Measurements from ENCODE around the gene RAB25. TPM values are rescaled to one million over a fixed set of nuclear protein-coding genes. Genes with fewer than 3 reads are reported as not detected.

RAB25 gene
- polyA plus RNA-seq, 1 donor from 2014 or later, result 2.9 TPM

DNA sequence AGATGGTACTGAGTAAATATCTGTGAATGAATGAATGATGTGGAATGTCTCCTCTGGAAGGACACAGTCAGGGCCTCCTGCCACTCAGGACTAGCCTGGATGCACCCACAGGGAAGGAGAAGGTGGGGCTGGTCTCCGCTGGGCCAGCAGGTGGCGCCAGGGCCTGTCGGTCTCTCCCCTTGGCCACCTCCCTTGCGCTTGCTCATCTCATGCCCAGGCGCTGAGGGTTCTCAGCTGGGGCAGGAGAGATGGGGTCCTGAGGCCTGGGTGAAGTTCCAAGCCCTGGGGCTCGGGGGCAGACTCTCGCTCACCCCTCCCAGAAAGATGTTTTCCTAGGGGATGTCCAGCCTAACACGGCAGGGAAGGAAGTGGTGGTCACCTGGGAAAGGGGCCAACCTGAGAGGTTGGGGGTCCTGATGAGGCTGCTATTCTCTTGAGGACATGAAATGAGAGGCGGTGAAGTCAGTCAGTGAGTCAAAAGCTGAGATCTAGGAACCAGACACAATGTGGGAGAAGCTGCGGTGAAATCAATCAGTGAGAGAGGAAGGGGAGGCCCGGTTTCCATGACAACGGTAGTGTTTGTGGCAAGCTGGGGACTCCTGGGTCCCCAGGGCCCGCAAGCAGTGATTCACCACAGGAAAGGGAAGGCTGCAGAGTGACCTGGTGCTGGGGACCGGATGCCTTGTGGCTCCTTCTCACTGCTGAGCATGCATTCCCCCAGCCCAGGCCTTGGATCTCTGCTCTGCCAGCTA lies 35.9 kb downstream of the RAB25 start:
- Mint-ChIP-seq H3K36me3 (no peaks in the 10 kb centered on the region), H3K4me3 (peak overlapping the region; percentile 79 to 93 (median 83)), H3K4me1 (peaks cover 24 to 29% (median 28%) of the 10 kb centered on the region in 3 donors), H3K9me3 (no peaks in the 10 kb centered on the region), H3K27me3 (peaks cover 3% of the 10 kb centered on the region), H3K27ac (peak overlapping the region; percentile 96 to 99 (median 98))

DNA sequence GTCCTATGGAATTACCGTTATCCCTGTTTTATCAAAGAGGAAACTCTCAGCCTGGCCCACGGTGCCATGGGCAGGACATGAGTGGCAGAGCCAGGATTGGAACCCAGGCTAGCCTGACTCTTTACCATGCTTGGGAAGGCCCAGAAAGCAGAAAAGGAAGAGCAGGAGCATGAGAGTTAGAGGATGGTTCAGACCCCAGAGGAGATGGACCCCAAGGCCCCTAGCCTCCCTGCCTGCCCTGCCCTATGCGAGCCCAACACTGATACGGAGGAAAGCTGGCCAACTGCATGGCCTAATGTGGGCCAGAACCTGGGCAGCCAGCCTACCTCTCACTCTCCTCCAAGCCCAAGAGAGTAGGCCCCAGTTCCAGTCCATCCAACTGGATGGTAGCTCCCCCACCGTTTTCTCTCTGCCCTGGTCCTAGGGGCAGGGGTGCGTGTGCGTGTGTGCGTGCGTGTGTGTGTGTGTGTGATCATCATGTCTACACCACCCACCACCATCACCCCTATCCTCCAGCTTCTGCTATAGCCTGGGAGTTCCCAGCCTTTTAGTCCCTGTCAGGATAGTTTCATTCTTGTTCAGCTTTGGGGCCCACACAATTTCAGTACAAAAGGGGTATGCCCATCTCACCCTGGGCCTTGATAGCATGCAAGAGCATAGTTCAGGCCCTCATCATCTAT lies 36.7 kb downstream of the RAB25 start:
- Mint-ChIP-seq H3K27ac (peak overlapping the region; percentile 96 to 99 (median 98)), H3K9me3 (no peaks in the 10 kb centered on the region), H3K36me3 (no peaks in the 10 kb centered on the region), H3K27me3 (peaks cover 2% of the 10 kb centered on the region), H3K4me1 (peaks cover 24 to 29% (median 28%) of the 10 kb centered on the region in 3 donors), H3K4me3 (peak overlapping the region in 3 of 4 donors; percentile 82 to 93 (median 84))

DNA sequence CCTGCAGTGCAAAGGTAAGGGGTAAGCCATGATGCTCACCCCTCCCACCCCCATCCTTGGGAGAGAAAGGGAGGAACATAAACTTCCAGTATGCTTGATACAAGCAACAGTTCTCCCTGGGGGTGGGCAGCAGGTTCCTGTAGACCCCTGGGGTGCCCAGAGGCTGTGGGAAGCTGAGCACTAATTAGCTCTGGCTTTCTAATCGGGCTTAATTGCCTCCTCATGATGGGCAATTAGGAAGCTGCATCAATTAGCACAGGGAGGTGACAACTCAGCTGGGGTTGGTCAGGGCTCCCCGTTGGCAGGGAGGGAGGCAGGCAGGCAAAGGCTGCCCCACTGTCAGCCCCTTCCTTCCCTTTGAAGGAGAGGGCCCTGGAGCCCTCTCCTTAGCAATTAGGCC lies 37.8 kb downstream of the RAB25 start:
- H3K4me3 Mint-ChIP-seq, result peak overlapping the region in 1 of 4 donors; percentile 82
- H3K9me3 Mint-ChIP-seq, result no peaks in the 10 kb centered on the region
- H3K27ac Mint-ChIP-seq, result peak overlapping the region; percentile 96 to 99 (median 98)
- no peaks in the 10 kb centered on the region for H3K36me3 Mint-ChIP-seq
- H3K4me1 Mint-ChIP-seq, result peaks cover 24 to 39% (median 34%) of the 10 kb centered on the region in 3 donors
- H3K27me3 Mint-ChIP-seq, result no peaks in the 10 kb centered on the region

DNA sequence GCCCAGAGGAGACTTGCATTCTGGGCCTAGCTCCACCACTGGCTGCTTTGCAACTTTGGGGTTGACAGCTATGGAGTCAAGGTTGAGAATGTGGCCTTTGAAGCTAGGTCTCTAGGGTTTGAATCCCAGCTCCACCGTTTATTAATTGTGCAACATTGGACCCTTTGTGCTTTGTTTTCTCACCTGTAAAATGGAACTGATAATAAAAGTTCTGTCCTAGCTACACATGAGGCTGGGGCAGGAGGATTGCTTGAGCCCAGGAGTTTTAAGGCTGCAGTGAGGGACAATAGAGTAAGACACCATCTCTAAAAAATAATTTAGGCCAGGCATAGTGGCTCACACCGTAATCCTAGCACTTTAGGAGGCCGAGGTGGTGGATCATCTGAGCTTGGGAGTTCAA lies 38.3 kb downstream of the RAB25 start:
- H3K4me3 Mint-ChIP-seq, result no peak overlapping the region
- H3K9me3 Mint-ChIP-seq, result no peaks in the 10 kb centered on the region
- peak overlapping the region in 2 of 3 donors; percentile 81 to 96 for H3K27ac Mint-ChIP-seq
- no peaks in the 10 kb centered on the region for H3K36me3 Mint-ChIP-seq
- H3K4me1 Mint-ChIP-seq, result peaks cover 24 to 44% (median 37%) of the 10 kb centered on the region in 3 donors
- H3K27me3 Mint-ChIP-seq, result no peaks in the 10 kb centered on the region

DNA sequence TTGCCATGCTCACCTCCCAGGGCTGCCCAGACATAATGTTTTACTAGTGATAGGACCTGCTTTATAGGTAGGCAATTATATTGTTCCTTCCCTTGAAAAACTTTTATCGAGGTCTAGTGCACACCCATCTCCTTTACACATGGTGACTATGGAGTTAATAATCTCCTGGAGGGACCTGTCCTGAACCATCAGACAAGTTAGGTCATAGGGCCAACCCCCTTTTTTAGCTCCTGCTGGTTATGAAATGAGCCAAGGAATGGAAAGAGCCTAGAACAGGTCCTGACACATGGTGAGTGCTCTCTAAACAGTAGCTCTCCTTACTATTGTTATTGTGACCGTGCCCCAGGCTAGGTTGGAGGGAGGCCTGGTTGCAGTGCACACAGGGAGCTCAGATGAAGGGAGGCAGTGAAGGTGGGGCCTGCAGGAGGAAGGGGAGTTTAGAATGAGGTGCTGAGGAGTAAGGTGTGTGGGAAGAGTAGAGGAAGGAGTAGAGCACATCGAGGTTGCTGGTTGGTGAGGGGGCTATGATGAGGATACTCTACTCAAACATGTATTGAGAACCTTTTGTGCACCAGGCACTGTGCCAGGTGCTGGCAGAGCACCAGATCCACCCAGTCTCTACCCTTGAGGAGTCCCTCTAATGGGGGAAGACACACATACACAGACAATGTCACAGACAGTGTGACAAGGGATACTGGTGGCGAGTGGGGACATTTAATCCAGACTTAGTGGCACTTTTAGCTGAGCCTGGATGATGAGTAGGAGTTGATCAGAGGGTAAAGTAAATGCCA lies 39.4 kb downstream of the RAB25 start:
- H3K27me3 Mint-ChIP-seq, result no peaks in the 10 kb centered on the region
- H3K27ac Mint-ChIP-seq, result peak overlapping the region; percentile 35 to 96 (median 96)
- no peaks in the 10 kb centered on the region for H3K9me3 Mint-ChIP-seq
- peaks cover 24 to 48% (median 43%) of the 10 kb centered on the region in 3 donors for H3K4me1 Mint-ChIP-seq
- no peaks in the 10 kb centered on the region for H3K36me3 Mint-ChIP-seq
- peak overlapping the region in 3 of 4 donors; percentile 0 to 49 (median 10) for H3K4me3 Mint-ChIP-seq

DNA sequence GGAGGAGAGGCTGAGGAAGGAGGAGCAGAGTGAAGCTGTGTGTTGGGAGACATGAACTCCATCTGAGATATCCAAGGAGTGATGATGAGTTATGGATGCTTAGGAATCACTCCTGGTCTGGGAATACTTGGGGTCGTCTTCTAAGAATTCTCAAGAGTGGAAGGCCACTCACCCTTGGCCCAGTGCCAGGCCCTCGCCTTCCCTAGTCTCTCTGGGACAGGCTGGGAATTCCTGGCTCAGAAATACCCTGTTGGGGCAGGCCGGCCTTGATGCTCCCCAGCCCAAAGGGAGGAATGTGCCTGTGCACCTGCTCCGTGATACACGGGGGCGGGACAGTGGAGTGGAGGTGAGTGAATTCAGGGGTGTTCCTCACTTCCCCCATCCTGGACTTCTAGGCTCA lies 40.9 kb downstream of the RAB25 start:
- peaks cover 26 to 48% (median 36%) of the 10 kb centered on the region in 3 donors for H3K4me1 Mint-ChIP-seq
- peak overlapping the region in 1 of 4 donors; percentile 27 for H3K4me3 Mint-ChIP-seq
- peak overlapping the region in 2 of 3 donors; percentile 95 to 100 for H3K27ac Mint-ChIP-seq
- H3K27me3 Mint-ChIP-seq, result no peaks in the 10 kb centered on the region
- H3K9me3 Mint-ChIP-seq, result no peaks in the 10 kb centered on the region
- no peaks in the 10 kb centered on the region for H3K36me3 Mint-ChIP-seq

DNA sequence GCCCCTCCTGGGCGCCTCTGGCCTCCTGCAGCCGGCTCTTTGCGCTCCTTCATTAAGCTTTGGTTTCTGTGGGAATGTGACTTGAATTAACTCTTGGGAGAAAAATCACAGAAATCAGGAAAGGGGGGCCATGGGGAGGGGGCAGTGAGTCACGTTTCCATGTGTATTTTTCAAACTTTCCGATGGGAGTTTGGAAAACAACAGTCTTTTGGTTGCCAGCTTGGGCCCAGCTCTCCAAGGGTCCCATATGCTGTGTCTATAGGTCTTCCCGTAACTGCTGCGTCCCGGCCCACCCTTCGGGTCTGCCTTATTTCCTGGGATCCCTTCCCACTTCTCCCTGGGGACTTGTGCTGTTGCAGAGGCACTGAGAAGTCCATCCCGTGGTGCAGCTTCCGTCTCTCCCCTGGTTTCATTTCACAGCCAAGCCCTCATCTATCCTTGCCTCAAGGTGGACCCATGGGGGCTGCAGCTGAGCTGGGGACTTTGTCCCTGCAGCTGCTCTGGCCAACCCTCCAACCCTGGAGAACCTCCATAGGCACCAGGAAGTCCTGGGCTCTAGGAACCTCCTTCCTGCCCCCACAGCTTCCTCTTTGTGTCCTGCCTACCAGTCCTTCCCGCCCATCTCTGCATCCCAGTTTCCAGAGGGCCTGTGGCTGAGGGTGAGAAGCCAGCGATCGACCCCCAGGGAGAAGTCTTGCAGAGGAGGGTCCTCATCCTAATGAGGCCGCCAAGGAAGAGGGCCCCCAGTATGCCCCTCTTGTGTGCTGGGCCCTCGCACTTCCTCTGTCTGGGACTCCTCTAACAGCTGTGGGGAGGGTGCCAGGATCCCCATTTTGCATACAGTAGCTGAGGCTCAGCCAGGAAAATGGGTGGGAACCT lies 41.9 kb downstream of the RAB25 start:
- Mint-ChIP-seq H3K4me1 (peaks cover 19 to 41% (median 28%) of the 10 kb centered on the region in 3 donors), H3K27ac (peak overlapping the region; percentile 67 to 100 (median 99)), H3K4me3 (peak overlapping the region in 1 of 4 donors; percentile 52), H3K27me3 (no peaks in the 10 kb centered on the region), H3K36me3 (no peaks in the 10 kb centered on the region), H3K9me3 (no peaks in the 10 kb centered on the region)

DNA sequence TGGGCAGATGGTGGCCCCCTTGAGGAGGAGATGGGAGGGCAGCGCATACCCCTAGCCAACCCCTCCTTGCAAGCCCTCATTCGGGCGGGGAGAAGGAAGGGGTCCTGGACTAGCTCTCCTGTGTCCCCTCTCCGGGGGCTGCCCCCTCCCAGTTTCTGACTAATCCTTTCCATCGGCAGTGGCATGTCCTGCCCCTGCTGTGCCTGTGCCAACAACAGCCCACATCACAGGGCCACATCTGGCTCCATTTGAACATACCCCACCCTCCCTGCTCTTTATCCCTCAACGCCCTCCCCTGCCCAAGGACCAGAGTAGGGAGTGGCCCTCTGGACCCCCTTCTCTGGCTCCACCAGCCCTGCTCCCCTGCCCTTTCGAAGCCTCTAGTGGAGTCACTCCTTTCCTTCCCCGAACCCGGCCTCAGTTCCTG lies 42.6 kb downstream of the RAB25 start:
- Mint-ChIP-seq H3K27ac (peak overlapping the region; percentile 95 to 100 (median 99)), H3K4me1 (peaks cover 13 to 35% (median 21%) of the 10 kb centered on the region in 3 donors), H3K9me3 (no peaks in the 10 kb centered on the region), H3K36me3 (no peaks in the 10 kb centered on the region), H3K27me3 (no peaks in the 10 kb centered on the region), H3K4me3 (peak overlapping the region in 3 of 4 donors; percentile 86 to 97 (median 90))

DNA sequence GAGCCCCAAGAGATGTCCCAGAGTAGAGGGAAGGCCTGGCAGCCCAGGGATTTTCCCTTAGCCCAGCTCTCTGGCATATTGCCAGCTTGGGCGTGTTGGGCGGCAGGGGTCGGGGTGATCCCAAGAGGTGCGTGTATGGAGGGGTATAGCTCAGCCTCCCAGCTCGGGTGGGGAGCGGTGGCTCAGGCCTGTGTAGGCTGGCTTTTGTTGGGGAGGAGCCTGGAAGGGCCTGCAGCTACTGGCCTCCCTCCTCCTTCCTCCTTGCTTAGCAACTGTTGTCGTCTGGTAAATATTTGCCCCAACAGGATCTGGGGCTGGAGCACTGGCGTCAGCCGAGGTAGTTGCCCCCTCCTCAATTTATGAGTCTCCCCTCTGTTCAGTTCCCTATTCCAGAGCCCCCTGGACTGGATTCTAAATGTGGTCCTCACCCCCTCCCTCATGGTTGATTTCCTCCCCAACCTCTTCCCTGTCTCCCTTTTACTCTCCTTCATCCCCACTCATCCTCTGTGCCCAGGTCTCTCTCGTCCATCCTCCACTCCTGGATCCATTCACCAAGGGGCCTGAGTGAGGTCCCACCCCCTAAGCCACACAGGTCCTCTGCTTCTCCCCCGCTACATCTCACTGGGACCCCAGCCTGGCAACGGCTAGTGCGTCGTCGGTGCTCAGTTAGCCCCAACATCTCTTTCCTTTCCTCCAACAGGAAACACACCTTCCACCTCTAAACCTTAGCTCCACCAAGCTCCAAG lies 43.3 kb downstream of the RAB25 start:
- H3K27ac Mint-ChIP-seq, result peak overlapping the region; percentile 95 to 100 (median 99)
- H3K4me3 Mint-ChIP-seq, result peak overlapping the region; percentile 46 to 97 (median 88)
- no peaks in the 10 kb centered on the region for H3K27me3 Mint-ChIP-seq
- H3K4me1 Mint-ChIP-seq, result peaks cover 12 to 35% (median 22%) of the 10 kb centered on the region in 3 donors
- no peaks in the 10 kb centered on the region for H3K9me3 Mint-ChIP-seq
- H3K36me3 Mint-ChIP-seq, result no peaks in the 10 kb centered on the region

DNA sequence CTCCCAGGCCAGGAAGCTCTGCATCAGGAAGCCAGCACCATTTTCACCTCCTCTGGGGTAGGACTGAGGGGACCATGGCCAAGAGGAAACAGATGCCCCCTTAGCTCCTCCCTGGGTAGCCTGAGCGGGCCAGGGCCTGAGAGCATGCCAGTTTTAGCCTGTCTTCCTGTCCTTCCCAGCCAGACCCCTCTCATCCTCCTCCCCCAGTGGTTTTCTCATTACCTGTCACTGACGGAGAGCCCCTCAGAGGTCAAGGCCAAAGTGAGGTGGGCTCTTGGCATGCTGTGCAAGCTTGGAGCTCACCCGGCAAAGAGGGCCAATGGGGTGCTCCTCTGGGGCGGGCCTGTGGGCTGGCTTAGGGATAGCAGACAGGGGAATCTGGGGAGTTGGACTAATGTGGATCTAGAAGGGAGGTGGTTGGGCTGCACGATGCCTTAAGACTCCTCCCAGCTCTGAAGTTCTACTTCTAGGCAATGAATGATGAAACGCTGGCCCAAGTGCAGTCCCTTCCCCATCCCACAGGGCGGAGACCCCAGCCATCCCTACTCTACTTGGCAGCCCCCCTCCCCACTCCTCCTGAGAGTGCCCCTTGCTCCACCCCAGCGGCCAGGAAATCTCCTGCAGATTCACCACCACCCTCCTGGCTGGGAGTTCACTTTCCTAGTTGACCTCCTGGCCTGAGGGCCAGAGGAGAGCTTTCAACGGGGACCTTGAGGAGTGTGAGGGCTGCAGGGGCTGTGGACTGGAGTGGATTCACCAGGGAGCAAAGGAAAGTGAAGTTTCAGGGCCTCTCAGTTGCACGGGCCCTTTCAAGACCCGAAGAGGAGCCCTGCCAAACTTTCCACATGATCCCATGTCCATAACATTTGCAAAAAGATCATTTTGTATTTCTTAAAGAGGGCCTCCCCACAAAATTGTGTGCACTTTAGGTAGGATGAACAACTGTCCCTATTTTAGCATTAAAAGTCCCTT lies 44.2 kb downstream of the RAB25 start:
- Mint-ChIP-seq H3K27ac (peak overlapping the region; percentile 99 to 100 (median 100)), H3K27me3 (no peaks in the 10 kb centered on the region), H3K4me1 (peaks cover 12 to 35% (median 24%) of the 10 kb centered on the region in 3 donors), H3K9me3 (no peaks in the 10 kb centered on the region), H3K4me3 (peak overlapping the region; percentile 82 to 97 (median 93)), H3K36me3 (no peaks in the 10 kb centered on the region)

DNA sequence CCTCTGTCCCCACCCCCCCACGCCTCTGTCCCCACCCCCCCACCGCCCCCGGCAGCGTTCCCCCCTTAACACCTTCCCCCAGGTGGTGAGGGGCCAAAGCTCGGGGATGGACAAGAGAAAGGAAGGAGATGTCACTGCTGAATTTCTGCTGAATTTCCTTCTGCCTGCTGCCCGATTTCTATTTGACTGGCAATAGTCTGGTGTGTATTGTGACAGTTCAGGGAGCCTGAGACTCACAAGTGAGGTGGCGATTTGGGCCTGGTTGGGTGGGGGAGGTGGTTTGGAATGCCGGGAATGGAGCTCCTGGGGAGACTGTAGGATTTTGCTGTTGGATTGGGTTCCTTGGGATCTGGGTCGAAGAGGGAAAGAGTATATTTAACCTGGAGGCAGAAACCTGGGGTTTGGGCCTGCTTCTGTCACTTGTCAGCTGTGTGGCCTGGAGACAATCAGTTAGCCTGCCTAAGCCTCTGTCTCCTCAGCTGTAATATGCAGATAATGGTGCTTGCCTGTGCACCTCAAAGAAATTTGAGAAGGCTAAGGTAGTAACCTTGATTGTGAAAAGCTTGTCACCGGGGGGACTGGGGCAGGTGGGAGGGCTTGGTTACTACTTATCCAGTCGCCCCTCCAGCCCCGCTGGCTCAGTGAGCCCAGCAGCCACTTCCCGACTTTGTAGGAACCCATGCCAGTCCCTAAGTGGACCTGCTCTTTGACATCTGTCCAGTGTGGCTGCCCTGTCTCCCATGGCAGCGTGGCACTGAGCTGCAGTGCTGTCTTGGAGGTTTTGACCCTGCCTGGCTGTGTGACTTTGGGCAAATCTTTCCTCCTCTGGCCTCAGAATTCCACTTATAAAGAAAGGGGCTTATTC lies 45.9 kb downstream of the RAB25 start:
- Mint-ChIP-seq H3K36me3 (no peaks in the 10 kb centered on the region), H3K4me3 (peak overlapping the region; percentile 79 to 97 (median 93)), H3K9me3 (no peaks in the 10 kb centered on the region), H3K4me1 (peaks cover 12 to 34% (median 24%) of the 10 kb centered on the region in 3 donors), H3K27ac (peak overlapping the region; percentile 99 to 100 (median 100)), H3K27me3 (no peaks in the 10 kb centered on the region)

DNA sequence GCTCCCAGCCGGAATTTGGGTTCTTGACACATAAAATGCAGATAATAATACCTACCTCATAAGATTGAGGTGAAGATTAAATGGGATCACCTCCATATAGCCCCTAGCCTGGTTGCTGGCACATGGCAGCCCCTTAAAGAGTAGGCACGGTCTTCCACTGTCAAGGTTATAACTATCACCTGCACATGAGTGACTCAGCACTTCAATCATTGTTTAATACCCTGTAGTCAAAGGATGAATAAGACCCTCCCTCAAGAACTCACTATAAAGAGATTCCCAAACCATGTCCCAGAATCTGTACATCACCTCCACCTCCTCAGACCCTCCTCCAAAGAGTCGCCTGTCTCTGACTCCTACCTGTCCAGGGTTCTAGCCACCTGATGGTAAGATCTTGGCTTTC lies 47.1 kb downstream of the RAB25 start:
- no peaks in the 10 kb centered on the region for H3K36me3 Mint-ChIP-seq
- peaks cover 12 to 31% (median 23%) of the 10 kb centered on the region in 3 donors for H3K4me1 Mint-ChIP-seq
- peak overlapping the region in 3 of 4 donors; percentile 32 to 97 (median 33) for H3K4me3 Mint-ChIP-seq
- H3K27me3 Mint-ChIP-seq, result no peaks in the 10 kb centered on the region
- no peaks in the 10 kb centered on the region for H3K9me3 Mint-ChIP-seq
- H3K27ac Mint-ChIP-seq, result peak overlapping the region; percentile 99 to 100 (median 100)

All from IgD-negative memory B cell (primary cell).